ENCODE measurements around the gene C16orf95.

GRCh38 chr16:87317750-87318644, 805 bp upstream of the C16orf95 start:
- TF ChIP-seq CTCF (IDR thresholded peaks at IDR 0.05; ENCODE audit: low read depth, low read length) (no peak), EZH2phosphoT487 (IDR thresholded peaks at IDR 0.05; ENCODE audit: low read depth) (no peak)

All from OCI-LY3 (cell line).